ENCODE data around the gene GP1BB.

GRCh38 chr22:19678949-19679521 is 44.3 kb upstream of the GP1BB start:
- TF ChIP-seq RAD21 (conservative IDR thresholded peaks at IDR 0.05 in 1 of 2, IDR thresholded peaks at IDR 0.05 in 1 of 2) (no peak), CTCF (IDR thresholded peaks at IDR 0.05) (no peak), POLR2A (IDR thresholded peaks at IDR 0.05; ENCODE audit: low read length) (no peak), FOSL2 (IDR thresholded peaks at IDR 0.05) (no peak), FOSL2 (CRISPR knock-in tag; IDR thresholded peaks at IDR 0.05) (no peak), RCOR1 (IDR thresholded peaks at IDR 0.05; ENCODE audit: low read depth, low read length) (no peak), MAX (IDR thresholded peaks at IDR 0.05) (no peak)

Measured in A549 (cell line).